PFSK-1 (cell line): ENCODE data around the gene TNFRSF11A.

Experiments
- FOXP2 ChIP-seq: optimal IDR thresholded peaks from 2 replicates; pipeline ENCODE3; 2011; ENCODE audit warnings: borderline replicate concordance, control low read depth, inconsistent platforms; ENCODE audit not compliant: insufficient read depth; ENCODE audit errors: extremely low read length, extremely low read depth
- POLR2AphosphoS5 ChIP-seq: IDR thresholded peaks from 2 replicates; pipeline ENCODE4 v1.6.1; 2012; ENCODE audit warnings: low read depth, mild to moderate bottlenecking, control low read depth, low read length, moderate library complexity
- SIN3A ChIP-seq: IDR thresholded peaks from 2 replicates; pipeline ENCODE4 v1.6.1; 2012; ENCODE audit warnings: mild to moderate bottlenecking, low read length, moderate library complexity, borderline replicate concordance; ENCODE audit not compliant: insufficient read depth
- TAF1 ChIP-seq: IDR thresholded peaks from 2 replicates; pipeline ENCODE4 v1.6.1; 2012; ENCODE audit warnings: low read length, control low read depth, borderline replicate concordance; ENCODE audit not compliant: insufficient read depth
- TF ChIP-seq, protein P1 (sequence below), 2 experiments: IDR thresholded peaks; 2 replicates each; pipeline versions ENCODE4 v1.6.1 to v1.8.0; 2011 to 2012; ENCODE audit warnings: low read depth in 2 of 2, low read length in 2 of 2, control low read depth in 1 of 2, inconsistent platforms in 1 of 2, mild to moderate bottlenecking in 1 of 2, moderate library complexity in 1 of 2; ENCODE audit not compliant: insufficient read depth in 1 of 2

TNFRSF11A gene

DNA sequence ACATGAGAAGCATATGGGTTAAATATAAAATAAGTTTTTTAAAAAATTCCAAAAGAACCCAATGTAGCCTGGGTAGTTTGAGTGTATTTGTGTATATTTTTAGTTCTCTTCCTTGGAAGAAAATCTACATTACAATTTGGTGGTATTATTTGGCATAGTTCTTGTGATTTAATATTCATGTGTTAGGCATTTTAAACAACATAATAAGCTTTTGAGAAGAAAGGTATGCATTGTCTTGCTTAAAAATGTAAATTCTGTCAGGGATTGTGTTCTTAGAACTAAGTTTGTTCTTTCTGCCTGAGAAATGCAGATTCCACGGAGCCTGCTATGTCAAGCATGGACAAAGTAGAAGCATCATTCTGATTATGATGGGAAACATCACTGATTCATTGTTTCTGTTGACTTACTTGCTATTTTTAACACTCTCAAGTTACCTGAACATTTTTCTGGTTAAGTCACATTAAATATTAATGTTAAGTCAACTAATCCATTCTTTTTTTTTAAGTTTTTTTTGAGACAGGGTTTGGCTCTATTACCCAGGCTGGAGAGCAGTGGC is 49.4 kb downstream of the TNFRSF11A start:
- TF ChIP-seq POLR2AphosphoS5 (no peak), FOXP2 (no peak), SIN3A (no peak), TAF1 (no peak)
- TF ChIP-seq, protein P1, sequence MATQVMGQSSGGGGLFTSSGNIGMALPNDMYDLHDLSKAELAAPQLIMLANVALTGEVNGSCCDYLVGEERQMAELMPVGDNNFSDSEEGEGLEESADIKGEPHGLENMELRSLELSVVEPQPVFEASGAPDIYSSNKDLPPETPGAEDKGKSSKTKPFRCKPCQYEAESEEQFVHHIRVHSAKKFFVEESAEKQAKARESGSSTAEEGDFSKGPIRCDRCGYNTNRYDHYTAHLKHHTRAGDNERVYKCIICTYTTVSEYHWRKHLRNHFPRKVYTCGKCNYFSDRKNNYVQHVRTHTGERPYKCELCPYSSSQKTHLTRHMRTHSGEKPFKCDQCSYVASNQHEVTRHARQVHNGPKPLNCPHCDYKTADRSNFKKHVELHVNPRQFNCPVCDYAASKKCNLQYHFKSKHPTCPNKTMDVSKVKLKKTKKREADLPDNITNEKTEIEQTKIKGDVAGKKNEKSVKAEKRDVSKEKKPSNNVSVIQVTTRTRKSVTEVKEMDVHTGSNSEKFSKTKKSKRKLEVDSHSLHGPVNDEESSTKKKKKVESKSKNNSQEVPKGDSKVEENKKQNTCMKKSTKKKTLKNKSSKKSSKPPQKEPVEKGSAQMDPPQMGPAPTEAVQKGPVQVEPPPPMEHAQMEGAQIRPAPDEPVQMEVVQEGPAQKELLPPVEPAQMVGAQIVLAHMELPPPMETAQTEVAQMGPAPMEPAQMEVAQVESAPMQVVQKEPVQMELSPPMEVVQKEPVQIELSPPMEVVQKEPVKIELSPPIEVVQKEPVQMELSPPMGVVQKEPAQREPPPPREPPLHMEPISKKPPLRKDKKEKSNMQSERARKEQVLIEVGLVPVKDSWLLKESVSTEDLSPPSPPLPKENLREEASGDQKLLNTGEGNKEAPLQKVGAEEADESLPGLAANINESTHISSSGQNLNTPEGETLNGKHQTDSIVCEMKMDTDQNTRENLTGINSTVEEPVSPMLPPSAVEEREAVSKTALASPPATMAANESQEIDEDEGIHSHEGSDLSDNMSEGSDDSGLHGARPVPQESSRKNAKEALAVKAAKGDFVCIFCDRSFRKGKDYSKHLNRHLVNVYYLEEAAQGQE (IDR thresholded peaks at IDR 0.05; ENCODE audit: insufficient read depth in 1 of 2, low read depth in 2 of 2, low read length in 2 of 2), result no peak

DNA sequence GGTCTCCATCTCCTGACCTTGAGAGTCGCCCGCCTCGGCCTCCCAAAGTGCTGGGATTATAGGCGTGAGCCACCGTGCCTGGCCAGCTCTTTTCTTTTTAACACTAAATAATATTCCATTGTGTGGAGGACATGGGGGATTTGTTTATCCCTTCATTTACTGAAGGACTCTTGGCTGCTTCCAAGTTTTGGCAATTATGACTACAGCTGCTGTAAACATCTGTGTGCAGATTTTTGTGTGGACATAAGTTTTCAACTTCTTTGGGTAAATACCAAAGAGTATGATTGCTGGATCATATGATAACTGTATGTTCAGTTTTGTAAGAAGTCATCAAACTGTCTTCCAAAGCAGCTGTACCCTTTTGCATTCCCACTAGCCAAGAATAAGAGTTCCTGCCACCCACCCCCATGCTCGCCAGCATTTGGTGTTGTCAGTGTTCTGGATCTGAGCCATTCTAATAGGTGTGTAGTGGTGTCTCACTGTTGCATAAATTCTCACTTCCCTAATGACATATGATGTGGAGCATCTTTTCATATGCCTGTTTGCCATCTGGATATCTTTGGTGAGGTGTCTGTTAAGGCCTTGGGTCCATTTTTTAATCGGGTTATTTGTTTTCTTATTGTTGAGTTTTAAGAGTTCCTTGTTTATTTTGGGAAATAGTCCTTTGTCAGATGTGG is 52.2 kb downstream of the TNFRSF11A start:
- TF ChIP-seq POLR2AphosphoS5, result no peak
- no peak for TF ChIP-seq TAF1
- TF ChIP-seq, protein P1 (IDR thresholded peaks at IDR 0.05; ENCODE audit: insufficient read depth in 1 of 2, low read depth in 2 of 2, low read length in 2 of 2), result no peak
- TF ChIP-seq SIN3A, result no peak
- TF ChIP-seq FOXP2, result no peak

DNA sequence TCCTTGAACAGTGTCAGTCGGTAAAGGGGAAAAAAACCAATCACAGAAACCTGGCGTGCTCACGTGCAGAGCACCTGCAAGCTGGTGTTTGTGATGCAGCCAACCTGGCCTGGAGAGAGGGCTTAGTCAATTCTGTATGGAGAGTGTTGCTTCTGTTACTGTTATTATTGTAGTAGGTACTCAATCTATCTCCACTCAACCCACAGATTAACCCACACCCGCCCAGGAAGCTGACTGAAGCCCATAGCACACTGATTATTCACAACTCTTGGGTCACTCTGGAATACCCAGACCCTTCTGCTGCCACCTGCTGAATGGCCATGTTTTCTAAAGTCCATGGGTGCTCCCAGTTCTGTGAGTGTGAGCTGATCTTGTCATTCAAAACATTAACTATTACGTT is 53.9 kb downstream of the TNFRSF11A start:
- TF ChIP-seq SIN3A, result no peak
- no peak for TF ChIP-seq POLR2AphosphoS5
- TF ChIP-seq TAF1, result no peak
- TF ChIP-seq, protein P1 (IDR thresholded peaks at IDR 0.05; ENCODE audit: insufficient read depth in 1 of 2, low read depth in 2 of 2, low read length in 2 of 2), result no peak
- TF ChIP-seq FOXP2, result no peak

DNA sequence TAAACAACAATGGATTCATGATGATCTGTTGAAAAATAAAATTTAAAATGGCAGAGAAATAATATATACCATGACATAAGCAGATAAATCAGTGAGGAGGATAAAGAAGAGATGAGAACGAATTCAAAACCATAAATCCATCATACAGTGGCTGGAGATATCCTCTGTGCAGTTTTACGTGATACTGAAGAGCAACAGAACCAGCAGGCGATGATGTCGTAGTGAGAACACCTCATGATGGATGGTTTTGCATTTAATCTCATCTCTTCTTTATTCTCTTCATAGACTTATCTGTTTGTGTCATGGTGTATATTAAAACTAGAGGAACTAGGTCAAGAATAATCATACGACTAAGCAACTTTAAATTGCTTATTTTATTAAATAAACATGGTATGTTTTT is 56.3 kb downstream of the TNFRSF11A start:
- no peak for TF ChIP-seq TAF1
- TF ChIP-seq SIN3A, result no peak
- TF ChIP-seq POLR2AphosphoS5, result no peak
- TF ChIP-seq FOXP2, result no peak
- TF ChIP-seq, protein P1 (IDR thresholded peaks at IDR 0.05; ENCODE audit: insufficient read depth in 1 of 2, low read depth in 2 of 2, low read length in 2 of 2), result no peak
